Activated naive CD4-positive, alpha-beta T cell treated with anti-CD3 and anti-CD28 coated beads, Interleukin-2, amount 50 U/mL, for 24 hours (primary cell): ENCODE measurements around the gene MYCBP2.

Source experiments
- H3K27ac Mint-ChIP-seq: one replicate; pipeline ENCODE4 v1.8.0; 2021; ENCODE audit warnings: mild to moderate bottlenecking, mixed read lengths
- H3K27me3 Mint-ChIP-seq: one replicate; pipeline ENCODE4 v1.8.0; 2021; ENCODE audit warnings: mixed read lengths
- H3K36me3 Mint-ChIP-seq: one replicate; pipeline ENCODE4 v1.8.0; 2021; ENCODE audit warnings: mixed read lengths
- H3K4me1 Mint-ChIP-seq: one replicate; pipeline ENCODE4 v1.8.0; 2021; ENCODE audit warnings: mixed read lengths
- H3K4me3 Mint-ChIP-seq: one replicate; pipeline ENCODE4 v1.8.0; 2021; ENCODE audit warnings: mild to moderate bottlenecking, mixed read lengths
- H3K9me3 Mint-ChIP-seq: one replicate; pipeline ENCODE4 v1.8.0; 2021; ENCODE audit warnings: mixed read lengths

Gene MYCBP2

GRCh38 chr13:77065461-77066147, 261.3 kb downstream of the MYCBP2 start:
- Mint-ChIP-seq H3K4me3 (no peak overlapping the region), H3K27me3 (no peaks in the 10 kb centered on the region), H3K4me1 (peaks cover 9% of the 10 kb centered on the region), H3K36me3 (peaks cover 16% of the 10 kb centered on the region), H3K9me3 (no peaks in the 10 kb centered on the region), H3K27ac (peak overlapping the region; percentile 73)

- Mint-ChIP-seq H3K36me3 (peaks cover 14% of the 10 kb centered on the region), H3K4me1 (peaks cover 9% of the 10 kb centered on the region), H3K9me3 (no peaks in the 10 kb centered on the region), H3K27ac (peak overlapping the region; percentile 42), H3K27me3 (no peaks in the 10 kb centered on the region), H3K4me3 (no peak overlapping the region)
These were observed 264.8 kb downstream of the MYCBP2 start for GRCh38 chr13:77062097-77062496.

- Mint-ChIP-seq H3K27ac (peak overlapping the region; percentile 74), H3K36me3 (peaks cover 14% of the 10 kb centered on the region), H3K27me3 (no peaks in the 10 kb centered on the region), H3K4me1 (peaks cover 9% of the 10 kb centered on the region), H3K4me3 (no peak overlapping the region), H3K9me3 (no peaks in the 10 kb centered on the region)
These were observed 265.5 kb downstream of the MYCBP2 start for GRCh38 chr13:77061362-77061761.

- Mint-ChIP-seq H3K27me3 (no peaks in the 10 kb centered on the region), H3K4me3 (no peak overlapping the region), H3K9me3 (no peaks in the 10 kb centered on the region), H3K27ac (peak overlapping the region; percentile 25), H3K4me1 (peaks cover 1% of the 10 kb centered on the region), H3K36me3 (peaks cover 16% of the 10 kb centered on the region)
These were observed 270.0 kb downstream of the MYCBP2 start for GRCh38 chr13:77056886-77057285.

GRCh38 chr13:77056382-77056781, 270.5 kb downstream of the MYCBP2 start:
- no peaks in the 10 kb centered on the region for H3K4me1 Mint-ChIP-seq
- peaks cover 16% of the 10 kb centered on the region for H3K36me3 Mint-ChIP-seq

GRCh38 chr13:77055158-77055557, 271.7 kb downstream of the MYCBP2 start:
- Mint-ChIP-seq H3K36me3 (peaks cover 23% of the 10 kb centered on the region), H3K27ac (peak overlapping the region; percentile 8), H3K4me3 (no peak overlapping the region), H3K9me3 (no peaks in the 10 kb centered on the region), H3K27me3 (no peaks in the 10 kb centered on the region), H3K4me1 (no peaks in the 10 kb centered on the region)

More at GRCh38 chr13:77056382-77056781, 270.5 kb downstream of the MYCBP2 start:
- no peak overlapping the region for H3K4me3 Mint-ChIP-seq
- H3K9me3 Mint-ChIP-seq, result no peaks in the 10 kb centered on the region
- H3K27me3 Mint-ChIP-seq, result no peaks in the 10 kb centered on the region
- H3K27ac Mint-ChIP-seq, result peak overlapping the region; percentile 86

- Mint-ChIP-seq H3K4me3 (no peak overlapping the region), H3K27ac (no peak overlapping the region), H3K4me1 (no peaks in the 10 kb centered on the region), H3K27me3 (no peaks in the 10 kb centered on the region), H3K36me3 (peaks cover 28% of the 10 kb centered on the region), H3K9me3 (no peaks in the 10 kb centered on the region)
These were observed 273.7 kb downstream of the MYCBP2 start for GRCh38 chr13:77053192-77053591.

- H3K36me3 Mint-ChIP-seq, result peaks cover 31% of the 10 kb centered on the region
- H3K27me3 Mint-ChIP-seq, result no peaks in the 10 kb centered on the region
- H3K27ac Mint-ChIP-seq, result peak overlapping the region; percentile 30
- H3K9me3 Mint-ChIP-seq, result no peaks in the 10 kb centered on the region
- H3K4me3 Mint-ChIP-seq, result no peak overlapping the region
- no peaks in the 10 kb centered on the region for H3K4me1 Mint-ChIP-seq
These were observed 278.2 kb downstream of the MYCBP2 start for GRCh38 chr13:77048681-77049080.

GRCh38 chr13:77047649-77048343, 279.1 kb downstream of the MYCBP2 start:
- H3K9me3 Mint-ChIP-seq, result no peaks in the 10 kb centered on the region
- H3K36me3 Mint-ChIP-seq, result peaks cover 33% of the 10 kb centered on the region
- H3K27me3 Mint-ChIP-seq, result no peaks in the 10 kb centered on the region
- H3K4me1 Mint-ChIP-seq, result peaks cover 5% of the 10 kb centered on the region
- no peak overlapping the region for H3K27ac Mint-ChIP-seq
- no peak overlapping the region for H3K4me3 Mint-ChIP-seq

GRCh38 chr13:77042566-77043177, 284.2 kb downstream of the MYCBP2 start:
- peaks cover 14% of the 10 kb centered on the region for H3K36me3 Mint-ChIP-seq
- H3K27ac Mint-ChIP-seq, result peak overlapping the region; percentile 75
- no peaks in the 10 kb centered on the region for H3K9me3 Mint-ChIP-seq
- H3K4me3 Mint-ChIP-seq, result no peak overlapping the region
- H3K27me3 Mint-ChIP-seq, result no peaks in the 10 kb centered on the region
- peaks cover 9% of the 10 kb centered on the region for H3K4me1 Mint-ChIP-seq

GRCh38 chr13:77040835-77041234, 286.1 kb downstream of the MYCBP2 start:
- peaks cover 3% of the 10 kb centered on the region for H3K36me3 Mint-ChIP-seq
- no peaks in the 10 kb centered on the region for H3K27me3 Mint-ChIP-seq
- H3K4me3 Mint-ChIP-seq, result no peak overlapping the region
- peaks cover 9% of the 10 kb centered on the region for H3K4me1 Mint-ChIP-seq
- no peak overlapping the region for H3K27ac Mint-ChIP-seq
- no peaks in the 10 kb centered on the region for H3K9me3 Mint-ChIP-seq

GRCh38 chr13:77040076-77040475, 286.8 kb downstream of the MYCBP2 start:
- Mint-ChIP-seq H3K4me3 (no peak overlapping the region), H3K9me3 (no peaks in the 10 kb centered on the region), H3K4me1 (peaks cover 9% of the 10 kb centered on the region)

GRCh38 chr13:77038907-77039480, 287.9 kb downstream of the MYCBP2 start:
- no peaks in the 10 kb centered on the region for H3K9me3 Mint-ChIP-seq
- peaks cover 9% of the 10 kb centered on the region for H3K4me1 Mint-ChIP-seq
- H3K27me3 Mint-ChIP-seq, result no peaks in the 10 kb centered on the region
- no peak overlapping the region for H3K4me3 Mint-ChIP-seq
- peaks cover 3% of the 10 kb centered on the region for H3K36me3 Mint-ChIP-seq
- no peak overlapping the region for H3K27ac Mint-ChIP-seq

More at GRCh38 chr13:77040076-77040475, 286.8 kb downstream of the MYCBP2 start:
- H3K36me3 Mint-ChIP-seq, result peaks cover 3% of the 10 kb centered on the region
- H3K27ac Mint-ChIP-seq, result no peak overlapping the region
- no peaks in the 10 kb centered on the region for H3K27me3 Mint-ChIP-seq

- Mint-ChIP-seq H3K4me1 (no peaks in the 10 kb centered on the region), H3K36me3 (no peaks in the 10 kb centered on the region)
These were observed 290.6 kb downstream of the MYCBP2 start for GRCh38 chr13:77036279-77036678.

GRCh38 chr13:77034881-77035280, 292.0 kb downstream of the MYCBP2 start:
- Mint-ChIP-seq H3K36me3 (peaks cover under 1% of the 10 kb centered on the region), H3K9me3 (no peaks in the 10 kb centered on the region), H3K27me3 (no peaks in the 10 kb centered on the region), H3K4me1 (no peaks in the 10 kb centered on the region), H3K27ac (no peak overlapping the region), H3K4me3 (no peak overlapping the region)

More at GRCh38 chr13:77036279-77036678, 290.6 kb downstream of the MYCBP2 start:
- Mint-ChIP-seq H3K9me3 (no peaks in the 10 kb centered on the region), H3K27me3 (no peaks in the 10 kb centered on the region), H3K4me3 (no peak overlapping the region), H3K27ac (no peak overlapping the region)
